ENCODE data around the gene MORN3. TPM values are rescaled to one million over a fixed set of nuclear protein-coding genes. Genes with fewer than 3 reads are reported as not detected.

MORN3 gene
- polyA plus RNA-seq, 2 of the 4 experiments (the other 2 are of a cell fraction) = 0.17 to 0.47 TPM

GRCh38 chr12:121651320-121651719, 18.1 kb downstream of the MORN3 start (continued):
- TF ChIP-seq ZC3H11A (IDR thresholded peaks at IDR 0.05) = no peak
- no peak for TF ChIP-seq FOXS1 (CRISPR knock-in tag; IDR thresholded peaks at IDR 0.05)
- no peak for TF ChIP-seq HMGXB4 (CRISPR knock-in tag; IDR thresholded peaks at IDR 0.05; ENCODE audit: borderline replicate concordance)
- TF ChIP-seq SMC3 (IDR thresholded peaks at IDR 0.05) = no peak
- no peak for TF ChIP-seq HES2 (IDR thresholded peaks at IDR 0.05)
- TF ChIP-seq HOXA7 (CRISPR knock-in tag; IDR thresholded peaks at IDR 0.05) = no peak

- Histone ChIP-seq H3K4me2 (no peak overlapping the region), H3K27ac (no peak overlapping the region), H3K4me1 (no peaks in the 10 kb centered on the region), H3K9me3 (no peaks in the 10 kb centered on the region), H3K4me3 (no peak overlapping the region)
- WGBS (ENCODE audit: missing lambda C conversion rate) = 94% methylated on average over 8 of the region's 8 CpGs
- ChIA-PET CTCF (interaction anchor here (0.8 to 1.7 kb wide), 3 partner anchors 11 to 33 kb away, joined by 3 to 8 read pairs (median 3); no protein-coding TSS in a partner anchor), POLR2A (no interaction called here)
- FAIRE-seq = no peak
- ATAC-seq = no peak
- DNase-seq (ENCODE audit: low read depth in 1 of 2, low spot score in 1 of 2) = no peak
- TF ChIP-seq POLR2A (IDR thresholded peaks at IDR 0.05; ENCODE audit: low read length) = no peak
- no peak for TF ChIP-seq FOSB (CRISPR knock-in tag; IDR thresholded peaks at IDR 0.05)
- TF ChIP-seq CBX2 (IDR thresholded peaks at IDR 0.05; ENCODE audit: borderline replicate concordance, low read depth) = no peak
- no peak for TF ChIP-seq RFX5 (IDR thresholded peaks at IDR 0.05)
- TF ChIP-seq BHLHE40 (IDR thresholded peaks at IDR 0.05; ENCODE audit: low read depth, low read length) = no peak
- no peak for TF ChIP-seq RAD21 (conservative IDR thresholded peaks at IDR 0.05 in 1 of 2, IDR thresholded peaks at IDR 0.05 in 1 of 2)
- TF ChIP-seq EP300 (IDR thresholded peaks at IDR 0.05) = no peak
- TF ChIP-seq ZNF302 (CRISPR knock-in tag; IDR thresholded peaks at IDR 0.05) = no peak
- TF ChIP-seq HEYL (CRISPR knock-in tag; IDR thresholded peaks at IDR 0.05) = no peak
- TF ChIP-seq EHF (CRISPR knock-in tag; IDR thresholded peaks at IDR 0.05) = no peak
- TF ChIP-seq ZSCAN20 (CRISPR knock-in tag; IDR thresholded peaks at IDR 0.05) = no peak
- TF ChIP-seq ELK1 (IDR thresholded peaks at IDR 0.05; ENCODE audit: low read depth, low read length) = no peak
- no peak for TF ChIP-seq RARB (CRISPR knock-in tag; IDR thresholded peaks at IDR 0.05)
- no peak for TF ChIP-seq MAX (IDR thresholded peaks at IDR 0.05)
- no peak for TF ChIP-seq KDM1A (IDR thresholded peaks at IDR 0.05; ENCODE audit: low read depth)
- TF ChIP-seq EHMT2 (IDR thresholded peaks at IDR 0.05; ENCODE audit: low read depth) = no peak
Measured at GRCh38 chr12:121649819-121650353, 19.6 kb downstream of the MORN3 start.

GRCh38 chr12:121649322-121649721, 20.1 kb downstream of the MORN3 start:
- H3K4me2 ChIP-seq = no peak overlapping the region
- no peak overlapping the region for H3K4me3 ChIP-seq
- peak in 1 of 2 experiments; percentile 40; a peak in 1 of 6 replicates for ATAC-seq

More at GRCh38 chr12:121649322-121649721, 20.1 kb downstream of the MORN3 start:
- Histone ChIP-seq H3K9me3 (no peaks in the 10 kb centered on the region), H3K27ac (no peak overlapping the region), H3K4me1 (no peaks in the 10 kb centered on the region)
- FAIRE-seq (no peak), DNase-seq (ENCODE audit: low read depth in 1 of 2, low spot score in 1 of 2) (no peak)
- ChIA-PET CTCF (interaction anchor here (0.8 to 1.7 kb wide), 4 partner anchors 11 to 145 kb away, joined by 3 to 8 read pairs (median 4); partner anchors contain the start of gene RHOF), POLR2A (no interaction called here)
- WGBS (ENCODE audit: missing lambda C conversion rate) = 86% methylated on average over 5 of the region's 5 CpGs
- TF ChIP-seq GATA3 (IDR thresholded peaks at IDR 0.05; ENCODE audit: borderline replicate concordance) (no peak), ZFP36 (IDR thresholded peaks at IDR 0.05; ENCODE audit: borderline replicate concordance, partially characterized antibody) (no peak), PHF8 (IDR thresholded peaks at IDR 0.05; ENCODE audit: borderline replicate concordance, low read depth) (no peak)
